ENCODE measurements around the gene GLUL.

GLUL gene

DNA sequence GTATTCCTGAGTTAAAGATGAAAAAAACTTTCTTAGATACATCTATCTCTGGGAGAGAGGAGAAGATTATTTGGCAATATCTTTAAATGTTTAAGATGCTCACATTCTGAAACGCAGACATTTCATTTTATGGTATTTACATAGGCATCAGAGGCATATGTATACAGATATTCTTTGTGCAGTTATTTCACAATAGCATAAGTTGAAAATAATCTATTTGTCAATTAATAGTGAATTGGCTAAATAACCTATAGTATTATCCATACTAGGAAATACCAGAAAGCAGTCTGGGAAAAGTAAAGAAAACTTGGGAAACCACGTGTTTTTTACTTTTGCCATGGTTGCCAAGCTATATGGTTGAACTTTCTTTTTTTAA lies 35.9 kb downstream of the GLUL start:
- Histone ChIP-seq H3K27me3 (ENCODE audit: control insufficient read depth in 1 of 2, insufficient read depth in 1 of 2, low read length in 2 of 2) (peaks cover 0 to 3% of the 10 kb centered on the region in 2 experiments), H3K23ac (ENCODE audit: low read length in 2 of 2) (no peak overlapping the region), H2AK5ac (ENCODE audit: low read length, severe bottlenecking) (no peak overlapping the region), H4K91ac (ENCODE audit: low read length) (no peak overlapping the region), H2BK12ac (ENCODE audit: low read length in 2 of 2) (no peak overlapping the region), H3K36me3 (ENCODE audit: control insufficient read depth in 1 of 2, insufficient read depth in 2 of 2, low read depth in 1 of 2, low read length in 2 of 2) (no peaks in the 10 kb centered on the region), H3K4me1 (ENCODE audit: control insufficient read depth, insufficient read depth, low read depth, low read length) (no peaks in the 10 kb centered on the region), H3K4me2 (ENCODE audit: low read length, poor library complexity, severe bottlenecking) (no peak overlapping the region), H2BK5ac (ENCODE audit: low read depth, low read length, poor library complexity, severe bottlenecking) (no peak overlapping the region), H2BK120ac (ENCODE audit: low read depth, low read length) (no peak overlapping the region), H2AFZ (ENCODE audit: low read depth, low read length) (no peak overlapping the region), H4K8ac (ENCODE audit: low read length) (no peak overlapping the region), H3K9ac (ENCODE audit: low read length) (no peak overlapping the region), H3K9me3 (ENCODE audit: control insufficient read depth, low read length) (no peaks in the 10 kb centered on the region), H3K27ac (ENCODE audit: low read length, poor library complexity, severe bottlenecking) (no peak overlapping the region), H3K79me1 (replicated peaks; ENCODE audit: low read length, poor library complexity, severe bottlenecking) (no peaks in the 10 kb centered on the region), H3K4me3 (ENCODE audit: insufficient read depth in 1 of 2, low read depth in 1 of 2, low read length in 2 of 2) (no peak overlapping the region), H2BK15ac (ENCODE audit: low read depth, poor library complexity, severe bottlenecking) (no peak overlapping the region), H3K4ac (ENCODE audit: low read depth in 1 of 2, low read length in 2 of 2) (no peak overlapping the region), H3K14ac (ENCODE audit: low read length in 2 of 2) (no peak overlapping the region), H3K18ac (ENCODE audit: low read depth in 1 of 2, low read length in 2 of 2) (no peak overlapping the region)
- no peak for DNase-seq
- WGBS: 82% methylated on average over 1 of the region's 2 CpGs

- 50% methylated on average over 1 of the region's 1 CpG for WGBS
- no peak overlapping the region for H3K18ac ChIP-seq (ENCODE audit: low read depth in 1 of 2, low read length in 2 of 2)
- H3K4me2 ChIP-seq (ENCODE audit: low read length, poor library complexity, severe bottlenecking): no peak overlapping the region
- H3K9me3 ChIP-seq (ENCODE audit: control insufficient read depth, low read length): no peaks in the 10 kb centered on the region
- no peak overlapping the region for H2BK15ac ChIP-seq (ENCODE audit: low read depth, poor library complexity, severe bottlenecking)
- no peaks in the 10 kb centered on the region for H3K36me3 ChIP-seq (ENCODE audit: control insufficient read depth in 1 of 2, insufficient read depth in 2 of 2, low read depth in 1 of 2, low read length in 2 of 2)
- no peak overlapping the region for H3K14ac ChIP-seq (ENCODE audit: low read length in 2 of 2)
- no peak overlapping the region for H2AK5ac ChIP-seq (ENCODE audit: low read length, severe bottlenecking)
- H4K8ac ChIP-seq (ENCODE audit: low read length): no peak overlapping the region
- no peak overlapping the region for H2BK12ac ChIP-seq (ENCODE audit: low read length in 2 of 2)
- no peak overlapping the region for H4K91ac ChIP-seq (ENCODE audit: low read length)
- no peak overlapping the region for H3K27ac ChIP-seq (ENCODE audit: low read length, poor library complexity, severe bottlenecking)
- H3K4me1 ChIP-seq (ENCODE audit: control insufficient read depth, insufficient read depth, low read depth, low read length): no peaks in the 10 kb centered on the region
- no peaks in the 10 kb centered on the region for H3K79me1 ChIP-seq (replicated peaks; ENCODE audit: low read length, poor library complexity, severe bottlenecking)
- no peaks in the 10 kb centered on the region for H3K27me3 ChIP-seq (ENCODE audit: control insufficient read depth in 1 of 2, insufficient read depth in 1 of 2, low read length in 2 of 2)
- H3K23ac ChIP-seq (ENCODE audit: low read length in 2 of 2): no peak overlapping the region
- H3K9ac ChIP-seq (ENCODE audit: low read length): no peak overlapping the region
- H3K4ac ChIP-seq (ENCODE audit: low read depth in 1 of 2, low read length in 2 of 2): no peak overlapping the region
- H2AFZ ChIP-seq (ENCODE audit: low read depth, low read length): no peak overlapping the region
- no peak overlapping the region for H2BK120ac ChIP-seq (ENCODE audit: low read depth, low read length)
- H2BK5ac ChIP-seq (ENCODE audit: low read depth, low read length, poor library complexity, severe bottlenecking): no peak overlapping the region
- no peak for DNase-seq
- no peak overlapping the region for H3K4me3 ChIP-seq (ENCODE audit: insufficient read depth in 1 of 2, low read depth in 1 of 2, low read length in 2 of 2)
Measured at GRCh38 chr1:182351790-182352364, 39.7 kb downstream of the GLUL start.

- Histone ChIP-seq H3K27me3 (ENCODE audit: control insufficient read depth in 1 of 2, insufficient read depth in 1 of 2, low read length in 2 of 2) (no peaks in the 10 kb centered on the region), H3K14ac (ENCODE audit: low read length in 2 of 2) (no peak overlapping the region), H3K4me2 (ENCODE audit: low read length, poor library complexity, severe bottlenecking) (no peak overlapping the region), H2BK120ac (ENCODE audit: low read depth, low read length) (no peak overlapping the region), H3K9me3 (ENCODE audit: control insufficient read depth, low read length) (no peaks in the 10 kb centered on the region), H3K9ac (ENCODE audit: low read length) (no peak overlapping the region), H3K23ac (ENCODE audit: low read length in 2 of 2) (no peak overlapping the region), H3K4me3 (ENCODE audit: insufficient read depth in 1 of 2, low read depth in 1 of 2, low read length in 2 of 2) (no peak overlapping the region), H4K8ac (ENCODE audit: low read length) (no peak overlapping the region), H3K36me3 (ENCODE audit: control insufficient read depth in 1 of 2, insufficient read depth in 2 of 2, low read depth in 1 of 2, low read length in 2 of 2) (no peaks in the 10 kb centered on the region), H2AK5ac (ENCODE audit: low read length, severe bottlenecking) (no peak overlapping the region), H4K91ac (ENCODE audit: low read length) (no peak overlapping the region), H2BK12ac (ENCODE audit: low read length in 2 of 2) (no peak overlapping the region), H2BK5ac (ENCODE audit: low read depth, low read length, poor library complexity, severe bottlenecking) (no peak overlapping the region), H3K4ac (ENCODE audit: low read depth in 1 of 2, low read length in 2 of 2) (no peak overlapping the region), H3K27ac (ENCODE audit: low read length, poor library complexity, severe bottlenecking) (no peak overlapping the region), H2BK15ac (ENCODE audit: low read depth, poor library complexity, severe bottlenecking) (no peak overlapping the region), H2AFZ (ENCODE audit: low read depth, low read length) (no peak overlapping the region), H3K18ac (ENCODE audit: low read depth in 1 of 2, low read length in 2 of 2) (no peak overlapping the region), H3K4me1 (ENCODE audit: control insufficient read depth, insufficient read depth, low read depth, low read length) (no peaks in the 10 kb centered on the region), H3K79me1 (replicated peaks; ENCODE audit: low read length, poor library complexity, severe bottlenecking) (no peaks in the 10 kb centered on the region)
- DNase-seq: peak; percentile 3
- 100% methylated on average over 2 of the region's 2 CpGs for WGBS
Measured at GRCh38 chr1:182350839-182351238, 40.8 kb downstream of the GLUL start.

DNA sequence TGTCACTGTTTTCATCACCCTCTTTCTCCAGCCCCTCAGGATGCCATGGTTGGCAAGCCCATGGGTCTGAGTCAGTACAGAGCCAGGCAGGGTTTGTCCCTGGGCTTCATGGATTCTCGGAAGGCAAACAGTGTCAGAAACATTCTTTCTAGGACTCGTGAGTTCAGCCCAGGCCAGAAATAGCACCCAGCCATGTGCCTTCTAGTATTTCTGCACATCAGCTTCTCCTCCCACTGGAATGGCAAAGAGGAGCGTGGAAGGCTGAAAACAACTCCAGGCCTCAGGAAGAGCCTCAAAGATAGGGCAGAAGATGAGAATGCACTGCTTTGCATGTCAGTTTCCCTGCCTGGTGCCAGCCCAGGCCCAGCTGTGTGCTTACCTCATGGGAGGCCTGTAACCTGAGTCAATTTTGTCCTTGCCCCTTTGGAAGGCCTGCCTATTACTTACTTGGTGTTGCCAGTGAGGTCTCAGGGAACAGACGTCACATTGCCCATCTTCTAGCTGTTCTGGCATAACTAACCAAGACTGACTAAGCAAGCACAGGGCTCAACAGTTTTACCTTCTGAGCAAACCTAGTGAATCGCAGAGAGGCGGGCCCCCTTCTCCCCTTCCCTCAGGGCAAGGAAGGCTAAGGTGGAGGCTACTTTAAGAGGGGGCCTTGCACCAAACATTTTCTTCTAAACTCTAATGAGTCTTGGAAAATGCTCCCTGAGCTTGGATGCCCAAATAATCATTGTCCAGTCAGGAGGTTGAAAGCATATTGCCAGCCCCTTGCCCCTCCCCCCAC lies 42.4 kb downstream of the GLUL start:
- Histone ChIP-seq H3K9ac (ENCODE audit: low read length) (no peak overlapping the region), H3K14ac (ENCODE audit: low read length in 2 of 2) (no peak overlapping the region), H2BK120ac (ENCODE audit: low read depth, low read length) (no peak overlapping the region), H2BK15ac (ENCODE audit: low read depth, poor library complexity, severe bottlenecking) (no peak overlapping the region), H2AK5ac (ENCODE audit: low read length, severe bottlenecking) (no peak overlapping the region), H3K27me3 (ENCODE audit: control insufficient read depth in 1 of 2, insufficient read depth in 1 of 2, low read length in 2 of 2) (no peaks in the 10 kb centered on the region), H2BK12ac (ENCODE audit: low read length in 2 of 2) (no peak overlapping the region), H3K9me3 (ENCODE audit: control insufficient read depth, low read length) (no peaks in the 10 kb centered on the region), H4K91ac (ENCODE audit: low read length) (no peak overlapping the region), H3K4me2 (ENCODE audit: low read length, poor library complexity, severe bottlenecking) (no peak overlapping the region), H4K8ac (ENCODE audit: low read length) (no peak overlapping the region), H3K4ac (ENCODE audit: low read depth in 1 of 2, low read length in 2 of 2) (no peak overlapping the region), H3K27ac (ENCODE audit: low read length, poor library complexity, severe bottlenecking) (no peak overlapping the region), H3K23ac (ENCODE audit: low read length in 2 of 2) (no peak overlapping the region), H2BK5ac (ENCODE audit: low read depth, low read length, poor library complexity, severe bottlenecking) (no peak overlapping the region), H3K36me3 (ENCODE audit: control insufficient read depth in 1 of 2, insufficient read depth in 2 of 2, low read depth in 1 of 2, low read length in 2 of 2) (no peaks in the 10 kb centered on the region), H3K4me1 (ENCODE audit: control insufficient read depth, insufficient read depth, low read depth, low read length) (no peaks in the 10 kb centered on the region), H3K79me1 (replicated peaks; ENCODE audit: low read length, poor library complexity, severe bottlenecking) (no peaks in the 10 kb centered on the region), H2AFZ (ENCODE audit: low read depth, low read length) (no peak overlapping the region), H3K4me3 (ENCODE audit: insufficient read depth in 1 of 2, low read depth in 1 of 2, low read length in 2 of 2) (no peak overlapping the region), H3K18ac (ENCODE audit: low read depth in 1 of 2, low read length in 2 of 2) (no peak overlapping the region)
- no peak for DNase-seq
- WGBS: 84% methylated on average over 6 of the region's 6 CpGs

All from mesenchymal stem cell (in vitro differentiated cells and primary cell).